C4-2B (cell line): ENCODE results near the gene FAU.

ENCODE experiments used
- ZFX ChIP-seq: fragments of 450-650 bp; IDR thresholded peaks from 2 replicates; pipeline ENCODE4 v1.6.1; 2017
- TF ChIP-seq, protein P1 (sequence below): fragments of 450-650 bp; conservative IDR thresholded peaks from 2 replicates; pipeline ENCODE4 v1.5.1; 2017; ENCODE audit warnings: mild to moderate bottlenecking

DNA sequence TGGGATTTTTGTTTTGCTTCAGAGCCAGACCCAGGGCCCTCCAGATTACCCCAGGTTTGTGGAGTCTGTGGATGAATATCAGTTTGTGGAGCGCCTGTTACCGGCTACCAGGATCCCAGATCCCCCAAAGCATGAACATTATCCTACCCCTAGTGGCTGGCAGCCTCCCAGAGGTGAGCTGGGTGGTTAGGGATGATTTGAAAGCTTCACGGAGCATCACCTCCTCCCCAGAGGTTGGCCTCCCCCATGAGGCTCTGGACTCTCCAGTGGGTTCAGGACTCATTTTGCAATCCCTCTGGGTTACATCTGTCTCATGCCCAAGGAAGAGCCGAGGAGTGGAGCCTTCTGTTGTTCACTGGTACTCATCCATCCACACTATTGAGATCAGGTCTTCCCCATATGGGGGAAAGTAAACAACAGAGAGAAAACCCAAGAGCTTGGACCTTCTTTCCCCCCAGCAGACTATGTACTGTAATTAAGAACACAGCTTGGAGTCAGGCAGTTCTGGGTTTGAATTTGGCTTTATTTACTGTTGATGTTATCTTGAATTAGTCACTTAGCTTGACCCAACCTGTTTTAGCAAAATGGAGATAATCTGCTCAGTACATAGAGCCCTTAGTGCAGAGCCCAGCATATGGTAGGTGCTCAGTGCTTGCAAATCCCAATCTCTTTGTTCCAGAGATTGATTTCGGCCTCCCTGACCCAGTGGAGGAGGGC, 2.7 kb upstream of the FAU start:
- TF ChIP-seq, protein P1, sequence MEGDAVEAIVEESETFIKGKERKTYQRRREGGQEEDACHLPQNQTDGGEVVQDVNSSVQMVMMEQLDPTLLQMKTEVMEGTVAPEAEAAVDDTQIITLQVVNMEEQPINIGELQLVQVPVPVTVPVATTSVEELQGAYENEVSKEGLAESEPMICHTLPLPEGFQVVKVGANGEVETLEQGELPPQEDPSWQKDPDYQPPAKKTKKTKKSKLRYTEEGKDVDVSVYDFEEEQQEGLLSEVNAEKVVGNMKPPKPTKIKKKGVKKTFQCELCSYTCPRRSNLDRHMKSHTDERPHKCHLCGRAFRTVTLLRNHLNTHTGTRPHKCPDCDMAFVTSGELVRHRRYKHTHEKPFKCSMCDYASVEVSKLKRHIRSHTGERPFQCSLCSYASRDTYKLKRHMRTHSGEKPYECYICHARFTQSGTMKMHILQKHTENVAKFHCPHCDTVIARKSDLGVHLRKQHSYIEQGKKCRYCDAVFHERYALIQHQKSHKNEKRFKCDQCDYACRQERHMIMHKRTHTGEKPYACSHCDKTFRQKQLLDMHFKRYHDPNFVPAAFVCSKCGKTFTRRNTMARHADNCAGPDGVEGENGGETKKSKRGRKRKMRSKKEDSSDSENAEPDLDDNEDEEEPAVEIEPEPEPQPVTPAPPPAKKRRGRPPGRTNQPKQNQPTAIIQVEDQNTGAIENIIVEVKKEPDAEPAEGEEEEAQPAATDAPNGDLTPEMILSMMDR: no peak
- TF ChIP-seq ZFX: no peak
